GM13976 (cell line): ENCODE data around the gene MSGN1.

Experiments
- DNase-seq: peaks from one replicate; pipeline ENCODE4 v3.0.0; 2012; ENCODE audit warnings: low spot score
- CTCF ChIP-seq: IDR thresholded peaks from 2 replicates; pipeline ENCODE4 v1.5.1; 2012; ENCODE audit warnings: borderline replicate concordance, mild to moderate bottlenecking; ENCODE audit not compliant: insufficient read depth; ENCODE audit errors: extremely low read depth, missing control alignments, control extremely low read depth
- in situ Hi-C: fragments of 300-500 bp; cut with MboI; formaldehyde crosslinking; loops from one replicate; pipeline ENCODE4 v1.12.0; 2022; ENCODE audit warnings: low sequenced_read_pairs, mixed read lengths, inconsistent platforms; ENCODE audit not compliant: unreplicated experiment

Gene MSGN1

GRCh38 chr2:17816396-17817245, at the start of gene MSGN1:
Gene MSGN1, plus strand, starts transcription at chr2:17816460. Its CDS starts 59 bp downstream, at chr2:17816519.
- no peak for DNase-seq
- in situ Hi-C loops: no loop called here
- no peak for TF ChIP-seq CTCF

GRCh38 chr2:17768894-17769293, 47.4 kb upstream of the MSGN1 start:
- DNase-seq: no peak
- TF ChIP-seq CTCF: no peak
- in situ Hi-C loops: no loop called here

GRCh38 chr2:17771956-17772355, 44.3 kb upstream of the MSGN1 start:
- TF ChIP-seq CTCF: no peak
- in situ Hi-C loops: no loop called here
- DNase-seq: no peak

- in situ Hi-C loops: no loop called here
- no peak for TF ChIP-seq CTCF
- DNase-seq: no peak
These were observed 43.7 kb upstream of the MSGN1 start for GRCh38 chr2:17772532-17772931.

- in situ Hi-C loops: no loop called here
- no peak for DNase-seq
- no peak for TF ChIP-seq CTCF
These were observed 35.7 kb upstream of the MSGN1 start for GRCh38 chr2:17780546-17780945.

- no peak for DNase-seq
- in situ Hi-C loops: no loop called here
- no peak for TF ChIP-seq CTCF
These were observed 34.8 kb upstream of the MSGN1 start for GRCh38 chr2:17781482-17781881.
